GM23338 (cell line): ENCODE results near the gene GAB2. TPM values are rescaled to one million over a fixed set of nuclear protein-coding genes. Genes with fewer than 3 reads are reported as not detected.

Experiments used
- ATAC-seq: fragments of 200-7000 bp; cut with Tn5 transposase; 3 replicates; pipeline ENCODE4 v1.9.1; 2020
- DNase-seq: peaks from one replicate; pipeline ENCODE4 v3.0.0-alpha.2; 2015; ENCODE audit warnings: low spot score
- H2AFZ ChIP-seq: fragments of 200-600 bp; sonication (generic); 2 replicates; pipeline ENCODE4 v1.8.0; 2016; ENCODE audit warnings: antibody characterized with exemption, mild to moderate bottlenecking, moderate library complexity
- H3F3A ChIP-seq: fragments of 200-600 bp; sonication (generic); replicated peaks from 2 replicates; pipeline ENCODE4 v1.8.0; 2017; ENCODE audit warnings: antibody characterized with exemption, mixed run types, low read depth
- H3K27ac ChIP-seq: fragments of 200-600 bp; sonication (generic); 2 replicates; pipeline ENCODE4 v1.6.1; 2016; ENCODE audit warnings: low read depth
- H3K27me3 ChIP-seq: fragments of 200-600 bp; sonication (generic); 2 replicates; pipeline ENCODE4 v1.8.0; 2016; ENCODE audit warnings: mild to moderate bottlenecking, mixed run types, moderate library complexity; ENCODE audit not compliant: insufficient read depth
- H3K36me3 ChIP-seq: fragments of 200-600 bp; sonication (generic); 2 replicates; pipeline ENCODE4 v1.8.0; 2016; ENCODE audit warnings: mild to moderate bottlenecking; ENCODE audit not compliant: insufficient read depth
- H3K4me1 ChIP-seq: fragments of 200-600 bp; sonication (generic); 2 replicates; pipeline ENCODE4 v1.8.0; 2016; ENCODE audit warnings: mild to moderate bottlenecking, moderate library complexity; ENCODE audit not compliant: insufficient read depth
- H3K4me2 ChIP-seq: fragments of 200-600 bp; sonication (generic); 2 replicates; pipeline ENCODE4 v1.7.1; 2017; ENCODE audit warnings: mixed run types
- H3K4me3 ChIP-seq: fragments of 200-600 bp; sonication (generic); 2 replicates; pipeline ENCODE4 v1.6.1; 2016; ENCODE audit warnings: mixed run types
- H3K79me2 ChIP-seq: fragments of 200-600 bp; sonication (generic); replicated peaks from 2 replicates; pipeline ENCODE4 v1.8.0; 2017; ENCODE audit warnings: mild to moderate bottlenecking; ENCODE audit not compliant: insufficient read depth
- H3K9me2 ChIP-seq: fragments of 200-600 bp; sonication (generic); 2 replicates; pipeline ENCODE4 v1.8.0; 2017; ENCODE audit not compliant: insufficient read depth
- H4K20me1 ChIP-seq: fragments of 200-600 bp; sonication (generic); replicated peaks from 2 replicates; pipeline ENCODE4 v1.8.0; 2017; ENCODE audit warnings: mild to moderate bottlenecking; ENCODE audit not compliant: insufficient read depth
- H3K27ac Mint-ChIP-seq: 2 replicates; pipeline ENCODE4 v1.8.0; 2020; ENCODE audit warnings: inconsistent platforms, mild to moderate bottlenecking, moderate library complexity, mixed read lengths
- H3K27me3 Mint-ChIP-seq: 3 replicates; pipeline ENCODE4 v1.8.0; 2022; ENCODE audit warnings: low read depth, mild to moderate bottlenecking, moderate library complexity, mixed read lengths, inconsistent platforms; ENCODE audit not compliant: insufficient read depth, poor library complexity
- H3K36me3 Mint-ChIP-seq: 3 replicates; pipeline ENCODE4 v1.8.0; 2021; ENCODE audit warnings: low read depth, mild to moderate bottlenecking, inconsistent platforms, moderate library complexity, mixed read lengths
- H3K4me1 Mint-ChIP-seq: 3 replicates; pipeline ENCODE4 v1.8.0; 2020; ENCODE audit warnings: mild to moderate bottlenecking, inconsistent platforms, mixed read lengths
- H3K4me3 Mint-ChIP-seq: 3 replicates; pipeline ENCODE4 v1.8.0; 2021; ENCODE audit warnings: moderate library complexity, mild to moderate bottlenecking, inconsistent platforms, mixed read lengths
- H3K9me3 Mint-ChIP-seq: 3 replicates; pipeline ENCODE4 v1.8.0; 2020; ENCODE audit warnings: moderate library complexity, mild to moderate bottlenecking, inconsistent platforms, mixed read lengths
- CREB1 ChIP-seq: fragments of 250-450 bp; sonication (Bioruptor Pico); IDR thresholded peaks from 2 replicates; pipeline ENCODE4 v1.5.0; 2020; ENCODE audit warnings: low read depth, mild to moderate bottlenecking, moderate library complexity
- JUNB ChIP-seq: IDR thresholded peaks from one replicate; pipeline ENCODE4 v1.6.1; 2016; ENCODE audit warnings: antibody characterized with exemption; ENCODE audit not compliant: unreplicated experiment
- POLR2AphosphoS5 ChIP-seq: IDR thresholded peaks from 2 replicates; pipeline ENCODE4 v1.6.1; 2016; ENCODE audit warnings: antibody characterized with exemption, low read depth
- STAT1 ChIP-seq: IDR thresholded peaks from one replicate; pipeline ENCODE4 v1.6.1; 2016; ENCODE audit warnings: antibody characterized with exemption; ENCODE audit not compliant: unreplicated experiment
- ZNF462 ChIP-seq: fragments of 250-450 bp; sonication (Bioruptor Pico); IDR thresholded peaks from 2 replicates; pipeline ENCODE4 v1.5.0; 2020; ENCODE audit warnings: mild to moderate bottlenecking, moderate library complexity
- polyA plus RNA-seq: library from polyadenylated mRNA; unstranded; fragments of >200 nt; fragmentation: Nextera tagmentation; extraction: Ambion mirVana; gene quantifications from 2 replicates; pipeline ENCODE4 v1.2.1, GENCODE V29; 2016
- total RNA-seq: library from RNA; depleted of rRNA; stranded (reverse); fragments of >200 nt; shearing (Covaris generic); gene quantifications from 2 replicates; pipeline ENCODE4 v1.2.3, GENCODE V29; 2014
- TF ChIP-seq, protein P1 (sequence below), 2 experiments: fragments of 200-600 bp in 1 of 2; sonication (generic) in 1 of 2; conservative IDR thresholded peaks; 2 replicates each; pipeline versions ENCODE4 v1.5.1 to v1.6.1; 2016 to 2017; ENCODE audit warnings: antibody characterized with exemption in 2 of 2, low read depth in 2 of 2, mild to moderate bottlenecking in 2 of 2, moderate library complexity in 1 of 2

The GAB2 gene
- total and polyA plus RNA-seq, 2 experiments from 2014 or later, result 2.0 to 10.8 TPM

DNA sequence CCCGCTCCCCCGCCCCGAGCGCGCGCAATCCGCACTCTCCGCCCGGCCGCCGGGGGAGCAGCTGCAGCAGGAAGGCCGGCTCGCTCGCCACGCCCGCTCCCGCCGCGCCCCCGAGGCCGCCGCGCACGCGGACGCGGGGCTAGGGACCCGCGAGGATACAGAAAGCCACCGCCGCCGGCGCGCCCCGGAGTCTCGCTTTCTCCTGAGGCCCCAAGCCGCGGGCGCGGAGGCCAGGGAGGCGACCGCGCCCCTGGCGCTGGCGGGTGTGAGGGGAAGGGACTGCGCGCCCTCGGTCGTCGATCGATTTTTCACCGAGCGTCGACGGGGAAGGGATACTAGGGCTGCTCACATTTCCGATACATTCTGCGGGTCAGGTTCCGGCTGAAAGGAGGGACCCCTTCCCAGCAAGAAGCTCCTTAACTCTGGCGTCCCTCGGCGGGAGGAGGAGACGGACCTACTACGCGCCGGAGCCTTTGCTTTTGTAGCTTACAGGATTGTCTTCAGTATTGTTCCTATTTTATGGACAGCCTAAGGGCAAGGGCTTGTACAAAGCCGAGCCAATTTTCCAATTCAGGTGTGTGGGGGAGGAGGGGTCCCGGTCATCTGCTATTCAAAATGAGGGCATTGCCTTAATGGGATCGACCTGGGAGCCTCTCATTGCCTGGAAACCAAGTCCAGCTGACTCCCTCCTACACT lies 416 bp upstream of the GAB2 start:
- TF ChIP-seq POLR2AphosphoS5, result 0 out of 2 replicates have a peak, but pooled peaks have one; percentile 29
- TF ChIP-seq STAT1, result no peak
- Histone ChIP-seq H4K20me1 (peaks cover 3% of the 10 kb centered on the region; the same call in 1 of the 2 replicates), H2AFZ (peak overlapping the region; percentile 94), H3K4me3 (peak overlapping the region; percentile 80), H3K27ac (peak overlapping the region; percentile 76), H3K4me1 (peaks cover 17% of the 10 kb centered on the region), H3F3A (0 out of 2 replicates have a peak, but pooled peaks cover 12% of the 10 kb centered on the region), H3K36me3 (no peaks in the 10 kb centered on the region), H3K9me2 (no peaks in the 10 kb centered on the region), H3K79me2 (peaks cover 9% of the 10 kb centered on the region), H3K4me2 (peak overlapping the region; percentile 95), H3K27me3 (peaks cover 20% of the 10 kb centered on the region)
- peaks cover 29% of the 10 kb centered on the region for H3K27me3 Mint-ChIP-seq
- H3K36me3 Mint-ChIP-seq, result no peaks in the 10 kb centered on the region
- peaks cover 33% of the 10 kb centered on the region for H3K4me1 Mint-ChIP-seq
- H3K9me3 Mint-ChIP-seq, result no peaks in the 10 kb centered on the region
- ATAC-seq (peak; percentile 41), DNase-seq (peak; percentile 82)
- H3K27ac Mint-ChIP-seq, result peak overlapping the region; percentile 66; the same call in 1 of the 2 replicates
- peak overlapping the region; percentile 81 for H3K4me3 Mint-ChIP-seq

DNA sequence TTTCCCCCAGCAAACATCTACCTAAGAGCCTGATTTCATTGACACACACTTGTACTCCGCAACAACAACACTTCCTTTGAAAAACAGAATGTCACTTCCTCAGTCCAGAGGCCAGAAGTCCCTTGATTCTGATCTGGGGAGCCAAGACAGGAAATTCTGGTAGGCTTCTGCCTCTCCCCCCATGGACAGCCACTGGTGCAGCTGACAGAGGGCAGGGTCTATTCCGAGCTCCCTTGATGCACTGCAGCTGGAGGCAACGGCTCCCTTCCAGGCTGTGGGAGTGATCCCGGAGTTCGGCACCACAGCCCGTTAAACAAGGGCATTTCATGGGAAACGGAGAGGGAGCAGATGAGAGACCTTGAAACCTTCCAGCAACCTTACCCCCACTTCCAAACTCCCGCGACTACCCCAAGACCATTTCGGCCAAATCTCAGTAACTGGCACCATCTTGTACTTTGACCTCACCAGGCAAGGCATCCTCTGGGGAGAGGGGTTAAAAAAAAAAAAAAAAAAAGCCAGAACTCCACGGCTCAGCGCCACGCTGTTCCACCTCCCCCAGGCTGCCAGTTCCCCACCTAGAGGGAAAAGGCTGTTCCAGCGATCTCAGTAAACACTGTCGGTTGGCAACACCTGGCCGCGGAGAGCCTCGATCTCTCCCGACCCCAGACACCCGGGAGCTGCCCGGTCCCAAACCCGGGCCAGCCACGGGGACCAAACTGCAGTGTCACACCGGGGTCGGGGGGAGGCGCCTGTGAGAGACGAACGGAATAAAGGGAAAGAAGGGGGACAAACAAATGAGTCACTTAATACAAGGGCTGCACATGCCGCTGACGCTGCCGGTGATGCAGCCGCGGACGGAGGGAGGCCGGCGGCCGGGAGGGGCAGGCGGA lies 1.1 kb downstream of the GAB2 start:
- peak overlapping the region; percentile 91 for H3K4me2 ChIP-seq
- no peaks in the 10 kb centered on the region for H3K9me2 ChIP-seq
- peak; percentile 85 for DNase-seq
- Mint-ChIP-seq H3K27me3 (peaks cover 29% of the 10 kb centered on the region), H3K4me3 (peak overlapping the region; percentile 85), H3K4me1 (peaks cover 33% of the 10 kb centered on the region), H3K9me3 (no peaks in the 10 kb centered on the region), H3K27ac (peak overlapping the region; percentile 83), H3K36me3 (no peaks in the 10 kb centered on the region)
- H3K4me1 ChIP-seq, result peaks cover 17% of the 10 kb centered on the region
- H3K36me3 ChIP-seq, result no peaks in the 10 kb centered on the region
- peak; percentile 60 for ATAC-seq
- peaks cover 3% of the 10 kb centered on the region; the same call in 1 of the 2 replicates for H4K20me1 ChIP-seq
- H3F3A ChIP-seq, result 0 out of 2 replicates have a peak, but pooled peaks cover 12% of the 10 kb centered on the region
- H3K27me3 ChIP-seq, result peaks cover 20% of the 10 kb centered on the region
- peak overlapping the region; percentile 66 for H2AFZ ChIP-seq
- H3K27ac ChIP-seq, result no peak overlapping the region
- H3K79me2 ChIP-seq, result peaks cover 15% of the 10 kb centered on the region
- H3K4me3 ChIP-seq, result peak overlapping the region; percentile 76
- TF ChIP-seq CREB1 (CRISPR knock-in tag), result peak; percentile 72
- no peak for TF ChIP-seq POLR2AphosphoS5
- no peak for TF ChIP-seq JUNB
- no peak for TF ChIP-seq ZNF462 (CRISPR knock-in tag)
- TF ChIP-seq, protein P1, sequence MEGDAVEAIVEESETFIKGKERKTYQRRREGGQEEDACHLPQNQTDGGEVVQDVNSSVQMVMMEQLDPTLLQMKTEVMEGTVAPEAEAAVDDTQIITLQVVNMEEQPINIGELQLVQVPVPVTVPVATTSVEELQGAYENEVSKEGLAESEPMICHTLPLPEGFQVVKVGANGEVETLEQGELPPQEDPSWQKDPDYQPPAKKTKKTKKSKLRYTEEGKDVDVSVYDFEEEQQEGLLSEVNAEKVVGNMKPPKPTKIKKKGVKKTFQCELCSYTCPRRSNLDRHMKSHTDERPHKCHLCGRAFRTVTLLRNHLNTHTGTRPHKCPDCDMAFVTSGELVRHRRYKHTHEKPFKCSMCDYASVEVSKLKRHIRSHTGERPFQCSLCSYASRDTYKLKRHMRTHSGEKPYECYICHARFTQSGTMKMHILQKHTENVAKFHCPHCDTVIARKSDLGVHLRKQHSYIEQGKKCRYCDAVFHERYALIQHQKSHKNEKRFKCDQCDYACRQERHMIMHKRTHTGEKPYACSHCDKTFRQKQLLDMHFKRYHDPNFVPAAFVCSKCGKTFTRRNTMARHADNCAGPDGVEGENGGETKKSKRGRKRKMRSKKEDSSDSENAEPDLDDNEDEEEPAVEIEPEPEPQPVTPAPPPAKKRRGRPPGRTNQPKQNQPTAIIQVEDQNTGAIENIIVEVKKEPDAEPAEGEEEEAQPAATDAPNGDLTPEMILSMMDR (conservative IDR thresholded peaks at IDR 0.05; ENCODE audit: low read depth in 2 of 2), result peak; percentile 54 to 69
